Suprapubic skin (tissue), 4 donors: ENCODE results near the gene KIRREL3. TPM values are rescaled to one million over a fixed set of nuclear protein-coding genes. Genes with fewer than 3 reads are reported as not detected.

Source experiments
- DNase-seq, 2 donors: peaks; one replicate each; pipeline ENCODE4 v3.0.0-alpha.2; 2019; ENCODE audit warnings: low spot score in 2 of 2
- H3K27ac ChIP-seq: fragments of 200-600 bp; sonication (generic); one replicate; pipeline ENCODE4 v1.5.1; 2019
- H3K27me3 ChIP-seq: fragments of 200-600 bp; sonication (generic); one replicate; pipeline ENCODE4 v1.5.1; 2019
- H3K36me3 ChIP-seq: fragments of 200-600 bp; sonication (generic); one replicate; pipeline ENCODE4 v1.5.1; 2019
- H3K4me1 ChIP-seq: fragments of 200-600 bp; sonication (generic); one replicate; pipeline ENCODE4 v1.5.1; 2019
- H3K4me3 ChIP-seq: fragments of 200-600 bp; sonication (generic); one replicate; pipeline ENCODE4 v1.5.1; 2019; ENCODE audit warnings: mild to moderate bottlenecking
- H3K9me3 ChIP-seq: fragments of 200-600 bp; sonication (generic); one replicate; pipeline ENCODE4 v1.5.1; 2019
- CTCF ChIP-seq, 2 donors: fragments of 200-600 bp in 1 of 2; fragments of 450-650 bp in 1 of 2; sonication (generic) in 1 of 2; IDR thresholded peaks; one replicate each; pipeline ENCODE4 v1.5.1; 2016 to 2019; ENCODE audit warnings: antibody characterized with exemption in 2 of 2, mild to moderate bottlenecking in 1 of 2, moderate library complexity in 1 of 2
- EP300 ChIP-seq: sonication (generic); formaldehyde crosslinking; IDR thresholded peaks from one replicate; pipeline ENCODE4 v1.6.1; 2017; ENCODE audit warnings: antibody characterized with exemption
- POLR2A ChIP-seq, 2 donors: fragments of 450-650 bp; IDR thresholded peaks; one replicate each; pipeline ENCODE4 v1.6.1; 2017; ENCODE audit warnings: antibody characterized with exemption in 2 of 2, mild to moderate bottlenecking in 2 of 2, moderate library complexity in 2 of 2
- POLR2AphosphoS5 ChIP-seq, 3 donors: sonication (generic); formaldehyde crosslinking; IDR thresholded peaks; one replicate each; pipeline ENCODE4 v1.6.1; 2017; ENCODE audit warnings: antibody characterized with exemption in 3 of 3
- WGBS: methylation state at CpG from one replicate; pipeline ENCODE4 v1.1.5; 2018; 5-methylcytosine and 5-hydroxymethylcytosine counted together
- total RNA-seq, 4 donors: library from RNA; depleted of rRNA; stranded (reverse); fragments of >200 nt; gene quantifications; one replicate each; pipeline ENCODE4 v1.1.0, GENCODE V29; 2016

KIRREL3 gene
- total RNA-seq, 4 donors from 2014 or later: 0.17 TPM; not detected in 3

GRCh38 chr11:126512251-126512650, 488.3 kb downstream of the KIRREL3 start:
- peaks cover 2% of the 10 kb centered on the region for H3K9me3 ChIP-seq
- peaks cover 15% of the 10 kb centered on the region for H3K27me3 ChIP-seq
- no peak overlapping the region for H3K4me3 ChIP-seq
- no peaks in the 10 kb centered on the region for H3K36me3 ChIP-seq
- no peak overlapping the region for H3K27ac ChIP-seq
- no peak for DNase-seq
- WGBS: 80% methylated on average over 2 of the region's 8 CpGs
- TF ChIP-seq POLR2AphosphoS5 (IDR thresholded peaks at IDR 0.05) (no peak), EP300 (no peak), POLR2A (IDR thresholded peaks at IDR 0.05) (no peak), CTCF (IDR thresholded peaks at IDR 0.05) (no peak)
- H3K4me1 ChIP-seq: no peaks in the 10 kb centered on the region

- TF ChIP-seq POLR2AphosphoS5 (IDR thresholded peaks at IDR 0.05) (no peak), CTCF (IDR thresholded peaks at IDR 0.05) (no peak), EP300 (no peak), POLR2A (IDR thresholded peaks at IDR 0.05) (no peak)
- H3K9me3 ChIP-seq: peaks cover 9% of the 10 kb centered on the region
- DNase-seq: no peak
- no peaks in the 10 kb centered on the region for H3K4me1 ChIP-seq
- H3K4me3 ChIP-seq: no peak overlapping the region
- no peak overlapping the region for H3K27ac ChIP-seq
- peaks cover 21% of the 10 kb centered on the region for H3K27me3 ChIP-seq
- no peaks in the 10 kb centered on the region for H3K36me3 ChIP-seq
- 74% methylated on average over 14 of the region's 14 CpGs for WGBS
Measured at GRCh38 chr11:126511475-126512115, 489.0 kb downstream of the KIRREL3 start.

- TF ChIP-seq POLR2A (IDR thresholded peaks at IDR 0.05) (no peak), POLR2AphosphoS5 (IDR thresholded peaks at IDR 0.05) (no peak), EP300 (no peak), CTCF (IDR thresholded peaks at IDR 0.05) (no peak)
- no peak overlapping the region for H3K27ac ChIP-seq
- H3K27me3 ChIP-seq: peaks cover 21% of the 10 kb centered on the region
- H3K36me3 ChIP-seq: no peaks in the 10 kb centered on the region
- no peak for DNase-seq
- H3K4me3 ChIP-seq: no peak overlapping the region
- no peaks in the 10 kb centered on the region for H3K4me1 ChIP-seq
- WGBS: 83% methylated on average over 5 of the region's 5 CpGs
- peaks cover 10% of the 10 kb centered on the region for H3K9me3 ChIP-seq
Measured at GRCh38 chr11:126510621-126511370, 489.8 kb downstream of the KIRREL3 start.

GRCh38 chr11:126507646-126508045, 492.9 kb downstream of the KIRREL3 start:
- DNase-seq: no peak
- no peaks in the 10 kb centered on the region for H3K4me1 ChIP-seq
- 77% methylated on average over 8 of the region's 8 CpGs for WGBS
- H3K27me3 ChIP-seq: peaks cover 26% of the 10 kb centered on the region
- H3K36me3 ChIP-seq: no peaks in the 10 kb centered on the region
- TF ChIP-seq POLR2A (IDR thresholded peaks at IDR 0.05) (no peak), CTCF (IDR thresholded peaks at IDR 0.05) (no peak), EP300 (no peak), POLR2AphosphoS5 (IDR thresholded peaks at IDR 0.05) (no peak)
- no peak overlapping the region for H3K4me3 ChIP-seq
- peaks cover 13% of the 10 kb centered on the region for H3K9me3 ChIP-seq
- no peak overlapping the region for H3K27ac ChIP-seq

GRCh38 chr11:126506789-126507188, 493.8 kb downstream of the KIRREL3 start:
- Histone ChIP-seq H3K27me3 (peaks cover 33% of the 10 kb centered on the region), H3K9me3 (peaks cover 13% of the 10 kb centered on the region), H3K4me3 (no peak overlapping the region), H3K36me3 (no peaks in the 10 kb centered on the region), H3K4me1 (no peaks in the 10 kb centered on the region), H3K27ac (no peak overlapping the region)
- 94% methylated on average over 4 of the region's 4 CpGs for WGBS
- no peak for TF ChIP-seq EP300
- no peak for TF ChIP-seq POLR2A (IDR thresholded peaks at IDR 0.05)
- no peak for TF ChIP-seq CTCF (IDR thresholded peaks at IDR 0.05)
- no peak for TF ChIP-seq POLR2AphosphoS5 (IDR thresholded peaks at IDR 0.05)
- DNase-seq: no peak
